Psoas muscle (tissue), 8 donors: ENCODE data around the gene SDK2. TPM values are rescaled to one million over a fixed set of nuclear protein-coding genes. Genes with fewer than 3 reads are reported as not detected.

Experiments used
- ATAC-seq, 4 donors: fragments of 200-7000 bp; cut with Tn5 transposase; one replicate each; pipeline ENCODE4 v1.9.1; 2020; ENCODE audit warnings: moderate library complexity in 3 of 4, mild to moderate bottlenecking in 2 of 4
- DNase-seq, 2 donors: peaks; one replicate each; pipeline ENCODE4 v3.0.0-alpha.2; 2020
- H3K27ac ChIP-seq: fragments of 200-600 bp; one replicate; pipeline ENCODE4 v1.8.0; 2022
- H3K27me3 ChIP-seq, 3 donors: fragments of 200-600 bp in 1 of 3; one replicate each; pipeline versions ENCODE4 v1.6.1 to v1.8.0; 2013 to 2022; ENCODE audit warnings: low read length in 2 of 3, mild to moderate bottlenecking in 2 of 3, moderate library complexity in 1 of 3; ENCODE audit not compliant: insufficient read depth in 3 of 3
- H3K36me3 ChIP-seq, 2 donors: fragments of 200-600 bp in 1 of 2; one replicate each; pipeline versions ENCODE4 v1.6.1 to v1.8.0; 2013 to 2022; ENCODE audit warnings: low read depth in 1 of 2, mild to moderate bottlenecking in 1 of 2, moderate library complexity in 1 of 2; ENCODE audit not compliant: insufficient read depth in 1 of 2
- H3K4me1 ChIP-seq: fragments of 200-600 bp; one replicate; pipeline ENCODE4 v1.8.0; 2022
- H3K4me3 ChIP-seq: fragments of 200-600 bp; one replicate; pipeline ENCODE4 v1.8.0; 2022; ENCODE audit warnings: mild to moderate bottlenecking
- H3K9me3 ChIP-seq: fragments of 200-600 bp; one replicate; pipeline ENCODE4 v1.8.0; 2022
- CTCF ChIP-seq: fragments of 200-600 bp; IDR thresholded peaks from one replicate; pipeline ENCODE4 v1.8.0; 2022; ENCODE audit warnings: antibody characterized with exemption
- WGBS, 3 donors: extraction: QIAGEN DNeasy Blood & Tissue Kit; methylation state at CpG; one replicate each; pipeline versions ENCODE4 v1.1.6 to v1.1.7; 2013; 5-methylcytosine and 5-hydroxymethylcytosine counted together
- intact Hi-C, 2 donors: fragments of 100-400 bp; cut with DNase I; formaldehyde crosslinking; loops; one replicate each; pipeline versions ENCODE4 v1.11.0 to v1.14.2; 2022
- polyA plus RNA-seq, 3 donors: library from polyadenylated mRNA; stranded (reverse); fragments of 200-250 nt; gene quantifications; one replicate each; pipeline ENCODE4 v1.2.3, GENCODE V29; 2013
- total RNA-seq, 4 donors: library from RNA; stranded (reverse); fragmentation: NEBNext Ultra II Directional in 2 of 4; extraction: Animal tissue kit (Norgen Biotek cat#: 25700) in 2 of 4; gene quantifications; one replicate each; pipeline versions ENCODE4 v1.2.1 to v1.2.4, GENCODE V29; 2021 to 2023
- donor health status: healthy with polysubstance abuse.
- donor health status: DM: no; HTN: no; CAD: no; lungs with moderate emphysema.
- donor health status: Bipolar disorder and iron deficiency.
- donor health status: healthy.
- donor health status: DM: yes; HTN: yes; CAD: no.
- donor health status: DM: no; HTN: no; CAD: no.
- donor health status: DM: no; HTN: no; CAD: no.
- donor health status: DM: yes; HTN: yes; CAD: no.

The SDK2 gene
- total and polyA plus RNA-seq, 7 donors: 0.04 to 2.8 (median 0.24) TPM

GRCh38 chr17:73359352-73359751 is 284.9 kb downstream of the SDK2 start:
- intact Hi-C loops: loop anchor here in 1 of 2 donors (5.0 kb wide), 1 partner anchor 47 kb away; the partner anchor contains the start of gene CDC42EP4
- Histone ChIP-seq H3K9me3 (no peaks in the 10 kb centered on the region), H3K36me3 (no peaks in the 10 kb centered on the region), H3K4me1 (no peaks in the 10 kb centered on the region), H3K27ac (no peak overlapping the region), H3K4me3 (no peak overlapping the region), H3K27me3 (peaks cover 0 to 4% (median 0%) of the 10 kb centered on the region in 3 donors)
- DNase-seq (no peak), ATAC-seq (no peak)
- TF ChIP-seq CTCF: no peak
- WGBS, 3 donors: 75 to 90% (median 81%) methylated on average over 9 to 10 of the region's 10 CpGs

GRCh38 chr17:73358668-73359067 is 285.6 kb downstream of the SDK2 start:
- ATAC-seq (no peak), DNase-seq (no peak)
- peaks cover 0 to 4% (median 0%) of the 10 kb centered on the region in 3 donors for H3K27me3 ChIP-seq
- no peaks in the 10 kb centered on the region for H3K9me3 ChIP-seq
- H3K4me1 ChIP-seq: no peaks in the 10 kb centered on the region
- no peak overlapping the region for H3K4me3 ChIP-seq
- H3K36me3 ChIP-seq: no peaks in the 10 kb centered on the region
- intact Hi-C loops: loop anchor here in 1 of 2 donors (5.0 kb wide), 1 partner anchor 46 kb away; the partner anchor contains the start of gene CDC42EP4
- TF ChIP-seq CTCF: no peak
- 86 to 95% (median 93%) methylated on average over 7 to 9 of the region's 9 CpGs for WGBS, 3 donors
- H3K27ac ChIP-seq: no peak overlapping the region

GRCh38 chr17:73357981-73358380 is 286.3 kb downstream of the SDK2 start:
- no peak for DNase-seq
- intact Hi-C loops: loop anchor here in 1 of 2 donors (5.0 kb wide), 1 partner anchor 46 kb away; the partner anchor contains the start of gene CDC42EP4
- no peak overlapping the region for H3K4me3 ChIP-seq
- no peak for ATAC-seq
- H3K4me1 ChIP-seq: no peaks in the 10 kb centered on the region
- peaks cover 0 to 4% (median 0%) of the 10 kb centered on the region in 3 donors for H3K27me3 ChIP-seq
- 92 to 97% (median 92%) methylated on average over 19 of the region's 19 CpGs for WGBS, 3 donors
- H3K36me3 ChIP-seq: no peaks in the 10 kb centered on the region
- no peak for TF ChIP-seq CTCF
- no peaks in the 10 kb centered on the region for H3K9me3 ChIP-seq
- no peak overlapping the region for H3K27ac ChIP-seq

- ATAC-seq (no peak), DNase-seq (no peak)
- H3K9me3 ChIP-seq: no peaks in the 10 kb centered on the region
- WGBS, 3 donors: 51 to 70% (median 53%) methylated on average over 9 of the region's 9 CpGs
- TF ChIP-seq CTCF: no peak
- intact Hi-C loops: loop anchor here in 1 of 2 donors (5.0 kb wide), 1 partner anchor 45 kb away; the partner anchor contains the start of gene CDC42EP4
- H3K4me1 ChIP-seq: no peaks in the 10 kb centered on the region
- no peak overlapping the region for H3K4me3 ChIP-seq
- peaks cover 0 to 4% (median 0%) of the 10 kb centered on the region in 3 donors for H3K27me3 ChIP-seq
- no peaks in the 10 kb centered on the region for H3K36me3 ChIP-seq
- H3K27ac ChIP-seq: no peak overlapping the region
Measured at GRCh38 chr17:73357318-73357717, 286.9 kb downstream of the SDK2 start.
